GM21723 (cell line): ENCODE results near the gene KCNJ1.

ENCODE experiments used
- ATAC-seq: cut with Tn5 transposase; IDR thresholded peaks from one replicate; pipeline ENCODE4 v1.9.1; 2021; ENCODE audit warnings: mild to moderate bottlenecking, moderate library complexity; ENCODE audit not compliant: unreplicated experiment

Gene KCNJ1

GRCh38 chr11:128853559-128853958, 13.5 kb downstream of the KCNJ1 start:
- ATAC-seq, result no peak

GRCh38 chr11:128852327-128853023, 14.6 kb downstream of the KCNJ1 start:
- no peak for ATAC-seq

- ATAC-seq, result peak; percentile 93
These were observed 18.2 kb downstream of the KCNJ1 start for GRCh38 chr11:128848815-128849455.

- no peak for ATAC-seq
These were observed 20.1 kb downstream of the KCNJ1 start for GRCh38 chr11:128846985-128847384.

- ATAC-seq, result no peak
These were observed 21.7 kb downstream of the KCNJ1 start for GRCh38 chr11:128845334-128845780.

- no peak for ATAC-seq
These were observed 23.8 kb downstream of the KCNJ1 start for GRCh38 chr11:128843198-128843785.

GRCh38 chr11:128841461-128842072, 25.5 kb downstream of the KCNJ1 start:
- ATAC-seq, result peak; percentile 72

- ATAC-seq, result no peak
These were observed 26.3 kb downstream of the KCNJ1 start for GRCh38 chr11:128840783-128841182.

- no peak for ATAC-seq
These were observed 27.0 kb downstream of the KCNJ1 start for GRCh38 chr11:128840137-128840536.

GRCh38 chr11:128839081-128839480, 28.0 kb downstream of the KCNJ1 start:
- no peak for ATAC-seq

- no peak for ATAC-seq
These were observed 29.5 kb downstream of the KCNJ1 start for GRCh38 chr11:128837627-128838026.

- no peak for ATAC-seq
These were observed 31.2 kb downstream of the KCNJ1 start for GRCh38 chr11:128835741-128836430.

GRCh38 chr11:128834157-128834556, 32.9 kb downstream of the KCNJ1 start:
- no peak for ATAC-seq

- ATAC-seq, result peak; percentile 47
These were observed 35.0 kb downstream of the KCNJ1 start for GRCh38 chr11:128832121-128832497.

- peak; percentile 82 for ATAC-seq
These were observed 35.6 kb downstream of the KCNJ1 start for GRCh38 chr11:128831174-128832120.

GRCh38 chr11:128830290-128831173, 36.6 kb downstream of the KCNJ1 start:
- ATAC-seq, result peak; percentile 37

GRCh38 chr11:128828350-128828749, 38.7 kb downstream of the KCNJ1 start:
- no peak for ATAC-seq

GRCh38 chr11:128827191-128827893, 39.8 kb downstream of the KCNJ1 start:
- ATAC-seq, result no peak
